Uterus (tissue), 4 donors: ENCODE measurements around the gene URM1. TPM values are rescaled to one million over a fixed set of nuclear protein-coding genes. Genes with fewer than 3 reads are reported as not detected.

Experiments used
- DNase-seq, 2 donors: peaks; one replicate each; pipeline ENCODE4 v3.0.0-alpha.2; 2019 to 2020
- H3K27ac ChIP-seq, 2 donors: fragments of 200-600 bp; sonication (generic); 1 replicate in 1 of 2; 2 replicates in 1 of 2; pipeline ENCODE4 v1.5.1; 2016 to 2018
- H3K27me3 ChIP-seq, 2 donors: fragments of 200-600 bp; sonication (generic); one replicate each; pipeline ENCODE4 v1.5.1; 2018 to 2019; ENCODE audit warnings: control low read depth in 1 of 2
- H3K36me3 ChIP-seq, 2 donors: fragments of 200-600 bp; sonication (generic); one replicate each; pipeline ENCODE4 v1.5.1; 2019; ENCODE audit warnings: control low read depth in 1 of 2
- H3K4me1 ChIP-seq, 2 donors: fragments of 200-600 bp; sonication (generic); one replicate each; pipeline ENCODE4 v1.5.1; 2018 to 2019; ENCODE audit warnings: control low read depth in 1 of 2
- H3K4me3 ChIP-seq, 2 donors: fragments of 200-600 bp; sonication (generic); 1 replicate in 1 of 2; 2 replicates in 1 of 2; pipeline ENCODE4 v1.5.1; 2018 to 2019; ENCODE audit warnings: mild to moderate bottlenecking in 1 of 2
- H3K9me3 ChIP-seq, 2 donors: fragments of 200-600 bp; sonication (generic); one replicate each; pipeline ENCODE4 v1.5.1; 2019; ENCODE audit warnings: control low read depth in 1 of 2
- CTCF ChIP-seq, 4 experiments: fragments of 200-600 bp in 2 of 4; fragments of 450-650 bp in 2 of 4; sonication (generic) in 2 of 4; IDR thresholded peaks; one replicate each; pipeline ENCODE4 v1.5.1; 2016 to 2019; ENCODE audit warnings: antibody characterized with exemption in 4 of 4, mild to moderate bottlenecking in 2 of 4, moderate library complexity in 1 of 4
- POLR2A ChIP-seq, 2 donors: fragments of 450-650 bp; IDR thresholded peaks; one replicate each; pipeline ENCODE4 v1.6.1; 2016; ENCODE audit warnings: antibody characterized with exemption in 2 of 2, mild to moderate bottlenecking in 1 of 2, moderate library complexity in 1 of 2
- intact Hi-C: fragments of 100-400 bp; cut with DNase I; formaldehyde crosslinking; loops from one replicate; pipeline ENCODE4 v1.15.1; 2023; ENCODE audit warnings: low total_unique reads
- total RNA-seq, 4 donors: library from RNA; depleted of rRNA in 3 of 4; stranded (reverse); fragments of >200 nt in 3 of 4; gene quantifications; one replicate each; pipeline versions ENCODE4 v1.1.0 to v1.2.4, GENCODE V29; 2014 to 2023
- donor health status: DM: yes; HTN: yes; CAD: no.

URM1 gene
- total RNA-seq, 4 donors from 2014 or later = 6.7 to 32.0 (median 22.4) TPM

- no peaks in the 10 kb centered on the region for H3K27me3 ChIP-seq
- H3K9me3 ChIP-seq = no peaks in the 10 kb centered on the region
- H3K4me3 ChIP-seq = no peak overlapping the region
- TF ChIP-seq POLR2A (IDR thresholded peaks at IDR 0.05) = no peak
- no peak for TF ChIP-seq CTCF (IDR thresholded peaks at IDR 0.05)
- no peaks in the 10 kb centered on the region for H3K36me3 ChIP-seq
- no peak for DNase-seq
- intact Hi-C loops = no loop called here
- H3K27ac ChIP-seq = no peak overlapping the region
- H3K4me1 ChIP-seq = no peaks in the 10 kb centered on the region
Observed at GRCh38 chr9:128385496-128386460, 14.6 kb downstream of the URM1 start.

- no peak for DNase-seq
- intact Hi-C loops = no loop called here
- H3K36me3 ChIP-seq = no peaks in the 10 kb centered on the region
- no peak overlapping the region for H3K27ac ChIP-seq
- TF ChIP-seq POLR2A (IDR thresholded peaks at IDR 0.05) = no peak
- no peak for TF ChIP-seq CTCF (IDR thresholded peaks at IDR 0.05)
- no peaks in the 10 kb centered on the region for H3K4me1 ChIP-seq
- no peak overlapping the region for H3K4me3 ChIP-seq
- H3K27me3 ChIP-seq = no peaks in the 10 kb centered on the region
- H3K9me3 ChIP-seq = no peaks in the 10 kb centered on the region
Observed at GRCh38 chr9:128388150-128388549, 17.0 kb downstream of the URM1 start.

DNA sequence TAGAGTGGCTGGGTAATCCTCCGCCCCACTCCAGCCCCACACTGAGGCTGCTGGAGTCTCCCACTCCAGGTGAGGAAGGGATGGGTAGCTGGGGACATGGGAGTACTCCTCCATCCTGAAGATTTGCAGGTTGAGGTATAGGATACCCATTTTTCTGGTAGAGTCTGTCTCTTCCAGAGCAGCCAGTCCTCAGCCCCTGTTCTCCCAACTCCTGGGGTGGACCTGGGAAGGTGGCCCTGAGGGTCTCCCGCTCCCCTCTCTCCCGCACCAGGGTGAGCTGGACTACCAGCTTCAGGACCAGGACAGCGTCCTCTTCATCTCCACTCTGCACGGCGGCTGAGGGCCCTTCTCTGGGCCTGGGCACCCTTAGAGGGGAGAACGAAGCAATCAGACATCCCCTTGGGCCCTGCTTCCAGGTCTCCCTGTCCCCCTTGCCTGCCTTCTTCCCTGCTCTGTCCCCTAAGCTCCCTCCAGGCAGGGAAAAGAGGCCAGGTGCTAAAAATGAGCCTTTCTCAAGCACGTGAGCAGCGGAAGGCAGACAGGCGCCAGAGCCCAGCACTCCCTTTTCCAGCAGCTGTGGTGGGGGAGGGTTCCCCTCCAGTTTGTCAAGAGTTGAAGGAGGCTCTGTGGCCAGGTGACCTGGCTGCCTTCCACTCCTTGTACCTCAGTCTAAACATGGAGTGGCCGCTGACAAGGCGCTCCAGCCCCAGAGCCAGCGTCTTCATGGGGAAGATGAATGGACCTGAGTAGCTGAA, 18.4 kb downstream of the URM1 start:
- TF ChIP-seq CTCF (IDR thresholded peaks at IDR 0.05) (no peak), POLR2A (IDR thresholded peaks at IDR 0.05) (no peak)
- Histone ChIP-seq H3K9me3 (no peaks in the 10 kb centered on the region), H3K27ac (no peak overlapping the region), H3K27me3 (no peaks in the 10 kb centered on the region), H3K4me3 (no peak overlapping the region), H3K36me3 (no peaks in the 10 kb centered on the region), H3K4me1 (no peaks in the 10 kb centered on the region)
- DNase-seq = no peak
- intact Hi-C loops = no loop called here

DNA sequence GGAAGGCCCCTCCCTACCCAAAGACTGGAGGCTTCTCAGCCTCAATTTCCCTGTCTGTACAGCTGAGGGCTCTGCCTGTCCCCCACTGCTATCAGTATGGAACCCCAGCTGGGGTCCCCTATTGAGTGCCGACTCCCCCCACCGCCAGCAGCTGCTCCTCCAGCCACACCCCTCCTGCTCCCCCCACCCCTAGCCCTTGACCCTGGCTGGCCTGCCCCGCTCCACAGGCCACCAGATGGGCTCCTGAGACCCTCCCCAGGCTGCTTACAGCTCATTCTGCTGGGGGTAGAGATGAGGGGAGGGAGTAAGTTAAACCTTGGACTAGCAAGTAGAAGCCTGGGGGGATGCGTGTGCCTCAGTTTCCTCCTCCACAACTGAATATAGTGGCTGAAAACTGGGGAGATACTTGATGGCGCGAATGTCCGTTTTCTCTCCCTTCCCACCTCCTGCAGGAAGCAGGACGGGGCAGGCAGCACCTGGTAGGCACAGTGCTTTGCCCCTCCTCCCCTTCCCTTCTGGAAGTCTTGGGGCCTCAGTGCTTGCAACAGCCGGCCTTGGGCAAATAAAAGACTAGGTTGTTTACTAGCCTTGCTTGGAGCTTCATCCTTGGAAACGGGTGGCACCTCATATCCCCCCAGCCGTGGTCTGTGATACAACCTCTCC, 19.1 kb downstream of the URM1 start:
- H3K36me3 ChIP-seq = no peaks in the 10 kb centered on the region
- TF ChIP-seq CTCF (IDR thresholded peaks at IDR 0.05) = no peak
- no peak for TF ChIP-seq POLR2A (IDR thresholded peaks at IDR 0.05)

More for the DNA sequence above, 19.1 kb downstream of the URM1 start:
- Histone ChIP-seq H3K27ac (no peak overlapping the region), H3K4me3 (no peak overlapping the region), H3K27me3 (no peaks in the 10 kb centered on the region), H3K4me1 (no peaks in the 10 kb centered on the region), H3K9me3 (no peaks in the 10 kb centered on the region)
- intact Hi-C loops = no loop called here
- no peak for DNase-seq
